ENCODE results near the gene HDHD5. TPM values are rescaled to one million over a fixed set of nuclear protein-coding genes. Genes with fewer than 3 reads are reported as not detected.

Gene HDHD5
- total and polyA plus RNA-seq, 7 donors, result 26.7 to 49.0 (median 33.9) TPM

- Histone ChIP-seq H3K27me3 (no peaks in the 10 kb centered on the region), H3K27ac (no peak overlapping the region), H3K9me3 (no peaks in the 10 kb centered on the region), H3K36me3 (peaks cover 0 to 62% (median 22%) of the 10 kb centered on the region in 4 donors), H3K4me3 (no peak overlapping the region), H3K4me1 (no peaks in the 10 kb centered on the region)
- intact Hi-C loops (cut with DNase I), result no loop called here
- DNase-seq, result peak; percentile 69
- TF ChIP-seq POLR2A (IDR thresholded peaks at IDR 0.05), result no peak
- TF ChIP-seq CTCF (IDR thresholded peaks at IDR 0.05), result no peak
- no peak for TF ChIP-seq EP300 (IDR thresholded peaks at IDR 0.05)
- 40 to 74% methylated on average over 7 of the region's 7 CpGs for WGBS, 2 donors
Observed at GRCh38 chr22:17098379-17098819, 60.7 kb downstream of the HDHD5 start.

GRCh38 chr22:17097701-17098100, 61.4 kb downstream of the HDHD5 start:
- Histone ChIP-seq H3K4me3 (no peak overlapping the region), H3K27ac (no peak overlapping the region), H3K9me3 (no peaks in the 10 kb centered on the region), H3K27me3 (no peaks in the 10 kb centered on the region), H3K4me1 (no peaks in the 10 kb centered on the region), H3K36me3 (peaks cover 0 to 55% (median 22%) of the 10 kb centered on the region in 4 donors)
- WGBS, 2 donors, result 89 to 91% methylated on average over 6 of the region's 6 CpGs
- intact Hi-C loops (cut with DNase I), result no loop called here
- no peak for TF ChIP-seq POLR2A (IDR thresholded peaks at IDR 0.05)
- TF ChIP-seq POLR2AphosphoS5 (IDR thresholded peaks at IDR 0.05), result no peak
- no peak for TF ChIP-seq EP300 (IDR thresholded peaks at IDR 0.05)
- no peak for TF ChIP-seq CTCF (IDR thresholded peaks at IDR 0.05)
- peak; percentile 46 for DNase-seq

- Histone ChIP-seq H3K27ac (no peak overlapping the region), H3K36me3 (peaks cover 0 to 49% (median 20%) of the 10 kb centered on the region in 4 donors), H3K4me3 (no peak overlapping the region), H3K4me1 (no peaks in the 10 kb centered on the region), H3K9me3 (no peaks in the 10 kb centered on the region), H3K27me3 (no peaks in the 10 kb centered on the region)
- 69 to 88% methylated on average over 6 of the region's 6 CpGs for WGBS, 2 donors
- peak; percentile 21 for DNase-seq
- no peak for TF ChIP-seq EP300 (IDR thresholded peaks at IDR 0.05)
- intact Hi-C loops (cut with DNase I), result no loop called here
Observed at GRCh38 chr22:17097062-17097461, 62.0 kb downstream of the HDHD5 start.

- 93 to 96% methylated on average over 7 of the region's 7 CpGs for WGBS, 2 donors
- DNase-seq, result peak; percentile 10
- Histone ChIP-seq H3K27ac (no peak overlapping the region), H3K36me3 (peaks cover 0 to 39% (median 12%) of the 10 kb centered on the region in 4 donors), H3K4me1 (no peaks in the 10 kb centered on the region), H3K9me3 (no peaks in the 10 kb centered on the region), H3K27me3 (no peaks in the 10 kb centered on the region), H3K4me3 (no peak overlapping the region)
- intact Hi-C loops (cut with DNase I), result no loop called here
- no peak for TF ChIP-seq CTCF (IDR thresholded peaks at IDR 0.05)
- TF ChIP-seq POLR2AphosphoS5 (IDR thresholded peaks at IDR 0.05), result no peak
- no peak for TF ChIP-seq POLR2A (IDR thresholded peaks at IDR 0.05)
- TF ChIP-seq EP300 (IDR thresholded peaks at IDR 0.05), result no peak
Observed at GRCh38 chr22:17096071-17096470, 63.0 kb downstream of the HDHD5 start.

GRCh38 chr22:17095538-17095937, 63.5 kb downstream of the HDHD5 start:
- Histone ChIP-seq H3K36me3 (peaks cover 0 to 34% (median 10%) of the 10 kb centered on the region in 4 donors), H3K27ac (no peak overlapping the region), H3K9me3 (no peaks in the 10 kb centered on the region), H3K27me3 (no peaks in the 10 kb centered on the region), H3K4me3 (no peak overlapping the region), H3K4me1 (no peaks in the 10 kb centered on the region)
- DNase-seq, result peak; percentile 21
- TF ChIP-seq CTCF (IDR thresholded peaks at IDR 0.05) (no peak), EP300 (IDR thresholded peaks at IDR 0.05) (no peak), POLR2AphosphoS5 (IDR thresholded peaks at IDR 0.05) (no peak), POLR2A (IDR thresholded peaks at IDR 0.05) (no peak)
- 90 to 96% methylated on average over 6 of the region's 6 CpGs for WGBS, 2 donors
- intact Hi-C loops (cut with DNase I), result no loop called here

All from sigmoid colon (tissue), 7 donors.